Esophagus muscularis mucosa (tissue), 4 donors: ENCODE data around the gene ATAD3B. TPM values are rescaled to one million over a fixed set of nuclear protein-coding genes. Genes with fewer than 3 reads are reported as not detected.

Experiments used
- DNase-seq: peaks from one replicate; pipeline ENCODE4 v3.0.0-alpha.2; 2017; ENCODE audit errors: extremely low spot score
- H3K27ac ChIP-seq, 4 donors: fragments of 200-600 bp; sonication (generic); replicated peaks in 1 of 4; 1 replicate in 3 of 4; 2 replicates in 1 of 4; pipeline ENCODE4 v1.5.1; 2016 to 2019; ENCODE audit warnings: mild to moderate bottlenecking in 1 of 4
- H3K27me3 ChIP-seq, 4 donors: fragments of 200-600 bp; sonication (generic); one replicate each; pipeline versions ENCODE4 v1.5.1 to v1.6.0; 2016 to 2019
- H3K36me3 ChIP-seq, 4 donors: fragments of 200-600 bp; sonication (generic); one replicate each; pipeline ENCODE4 v1.5.1; 2016 to 2019
- H3K4me1 ChIP-seq, 4 donors: fragments of 200-600 bp; sonication (generic); one replicate each; pipeline ENCODE4 v1.5.1; 2016 to 2019
- H3K4me3 ChIP-seq, 4 donors: fragments of 200-600 bp; sonication (generic); 1 replicate in 2 of 4; 2 replicates in 2 of 4; pipeline ENCODE4 v1.5.1; 2016 to 2019; ENCODE audit warnings: mild to moderate bottlenecking in 4 of 4, moderate library complexity in 1 of 4
- H3K9me3 ChIP-seq, 4 donors: fragments of 200-600 bp; sonication (generic); 1 replicate in 3 of 4; 2 replicates in 1 of 4; pipeline ENCODE4 v1.5.1; 2016 to 2019
- CTCF ChIP-seq, 3 experiments: fragments of 200-600 bp in 2 of 3; fragments of 450-650 bp in 1 of 3; sonication (generic) in 2 of 3; IDR thresholded peaks; one replicate each; pipeline ENCODE4 v1.5.1; 2017 to 2019; ENCODE audit warnings: antibody characterized with exemption in 3 of 3, mild to moderate bottlenecking in 2 of 3, moderate library complexity in 1 of 3
- EP300 ChIP-seq: sonication (generic); formaldehyde crosslinking; IDR thresholded peaks from one replicate; pipeline ENCODE4 v1.6.1; 2017; ENCODE audit warnings: antibody characterized with exemption
- POLR2A ChIP-seq: fragments of 450-650 bp; IDR thresholded peaks from one replicate; pipeline ENCODE4 v1.6.1; 2017; ENCODE audit warnings: antibody characterized with exemption, moderate library complexity, mild to moderate bottlenecking, low read depth
- POLR2AphosphoS5 ChIP-seq, 2 donors: sonication (generic); formaldehyde crosslinking; IDR thresholded peaks; one replicate each; pipeline ENCODE4 v1.6.1; 2017; ENCODE audit warnings: antibody characterized with exemption in 2 of 2
- WGBS: methylation state at CpG from one replicate; pipeline ENCODE4 v1.1.5; 2018; 5-methylcytosine and 5-hydroxymethylcytosine counted together
- intact Hi-C: fragments of 100-400 bp; cut with DNase I; formaldehyde crosslinking; loops from one replicate; pipeline ENCODE4 v1.15.1; 2023
- total RNA-seq, 4 donors: library from RNA; depleted of rRNA; stranded (reverse); fragments of >200 nt; gene quantifications; one replicate each; pipeline versions ENCODE4 v1.1.0 to v1.2.1, GENCODE V29; 2016

Gene ATAD3B
- total RNA-seq, 4 donors from 2014 or later, result 9.7 to 14.9 (median 10.0) TPM

DNA sequence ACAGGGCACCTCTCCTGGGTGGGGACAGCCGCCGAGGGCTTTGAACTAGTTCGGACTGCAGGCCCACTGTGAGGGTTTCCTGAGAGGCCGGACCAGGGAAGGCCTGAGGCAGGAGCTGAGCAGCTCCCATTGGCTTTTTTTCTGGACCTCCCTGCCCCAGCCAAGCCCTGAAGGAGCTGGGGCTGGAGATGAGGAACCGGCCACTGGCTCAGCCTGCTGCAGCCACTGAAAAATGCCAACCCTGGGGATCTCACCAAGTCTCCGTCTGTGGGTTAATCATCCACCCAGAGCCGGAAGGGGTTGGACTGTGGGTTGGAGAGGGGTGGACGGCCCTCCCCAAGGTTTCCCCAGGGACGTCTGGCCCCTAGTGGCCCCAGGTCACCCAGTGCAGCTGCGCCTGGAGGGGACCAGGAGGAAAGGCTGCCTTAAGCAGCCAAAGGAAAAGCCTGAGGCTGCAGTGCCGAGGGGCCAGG lies 33.6 kb upstream of the ATAD3B start:
- H3K36me3 ChIP-seq, result peaks cover 0 to 24% (median 12%) of the 10 kb centered on the region in 4 donors
- peak overlapping the region in 3 of 4 donors; percentile 97 to 98 (median 97) for H3K27ac ChIP-seq
- intact Hi-C loops, result no loop called here
- DNase-seq, result no peak
- TF ChIP-seq CTCF (IDR thresholded peaks at IDR 0.05), result no peak
- no peak for TF ChIP-seq POLR2A
- TF ChIP-seq EP300, result no peak
- no peak for TF ChIP-seq POLR2AphosphoS5 (IDR thresholded peaks at IDR 0.05)
- 56% methylated on average over 10 of the region's 11 CpGs for WGBS
- H3K4me3 ChIP-seq, result peak overlapping the region in 1 of 4 donors; percentile 70
- H3K27me3 ChIP-seq, result no peaks in the 10 kb centered on the region
- H3K9me3 ChIP-seq, result no peaks in the 10 kb centered on the region
- peaks cover 56 to 97% (median 87%) of the 10 kb centered on the region in 4 donors for H3K4me1 ChIP-seq

- 66% methylated on average over 14 of the region's 45 CpGs for WGBS
- peaks cover 0 to 24% (median 12%) of the 10 kb centered on the region in 4 donors for H3K36me3 ChIP-seq
- intact Hi-C loops, result no loop called here
- peak overlapping the region in 2 of 4 donors; percentile 97 to 98 for H3K27ac ChIP-seq
- no peak overlapping the region for H3K4me3 ChIP-seq
- peaks cover 48 to 89% (median 79%) of the 10 kb centered on the region in 4 donors for H3K4me1 ChIP-seq
- TF ChIP-seq POLR2A, result no peak
- no peak for TF ChIP-seq POLR2AphosphoS5 (IDR thresholded peaks at IDR 0.05)
- no peak for TF ChIP-seq EP300
- no peak for TF ChIP-seq CTCF (IDR thresholded peaks at IDR 0.05)
- DNase-seq, result no peak
- H3K27me3 ChIP-seq, result no peaks in the 10 kb centered on the region
- H3K9me3 ChIP-seq, result no peaks in the 10 kb centered on the region
Observed at GRCh38 chr1:1438531-1439381, 32.8 kb upstream of the ATAD3B start.

DNA sequence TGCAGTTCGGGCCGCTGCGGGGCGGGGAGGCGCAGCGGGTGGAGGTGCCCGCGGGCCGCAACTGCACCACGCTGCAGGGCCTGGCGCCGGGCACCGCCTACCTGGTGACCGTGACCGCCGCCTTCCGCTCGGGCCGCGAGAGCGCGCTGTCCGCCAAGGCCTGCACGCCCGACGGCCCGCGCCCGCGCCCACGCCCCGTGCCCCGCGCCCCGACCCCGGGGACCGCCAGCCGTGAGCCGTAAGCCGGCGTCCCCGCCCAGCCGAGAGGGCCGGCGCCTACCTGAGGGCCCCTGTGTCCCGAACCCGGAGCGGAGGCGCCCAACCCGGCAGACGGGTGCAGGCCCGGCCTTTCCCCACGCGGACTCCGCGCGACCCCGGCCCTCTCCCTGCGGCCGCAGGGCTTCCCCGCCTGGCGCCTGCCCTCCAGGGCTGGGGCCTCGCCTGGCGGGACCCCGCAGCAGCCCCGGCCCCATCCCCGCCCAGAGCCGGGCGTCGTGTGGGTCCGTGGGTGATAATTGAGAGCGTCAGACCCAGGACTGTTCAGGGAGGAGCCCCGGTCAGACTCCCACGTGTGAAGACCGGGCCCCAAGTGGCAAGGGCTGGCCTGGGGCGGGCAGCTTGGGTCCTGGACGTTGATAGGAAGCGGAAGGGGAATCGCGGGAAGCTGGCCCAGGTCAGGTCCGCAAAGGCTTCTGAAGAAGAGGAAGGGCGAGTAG lies 31.9 kb upstream of the ATAD3B start:
- intact Hi-C loops, result loop anchor here (2.0 kb wide), 1 partner anchor 37 kb away; no protein-coding TSS in a partner anchor
- TF ChIP-seq POLR2AphosphoS5 (IDR thresholded peaks at IDR 0.05) (no peak), CTCF (IDR thresholded peaks at IDR 0.05) (no peak), POLR2A (no peak)
- H3K27ac ChIP-seq, result peak overlapping the region; percentile 43 to 74 (median 60)
- 81% methylated on average over 58 of the region's 82 CpGs for WGBS
- H3K27me3 ChIP-seq, result no peaks in the 10 kb centered on the region
- peaks cover 0 to 24% (median 12%) of the 10 kb centered on the region in 4 donors for H3K36me3 ChIP-seq
- H3K4me3 ChIP-seq, result no peak overlapping the region
- no peaks in the 10 kb centered on the region for H3K9me3 ChIP-seq
- H3K4me1 ChIP-seq, result peaks cover 38 to 80% (median 69%) of the 10 kb centered on the region in 4 donors
- no peak for DNase-seq

DNA sequence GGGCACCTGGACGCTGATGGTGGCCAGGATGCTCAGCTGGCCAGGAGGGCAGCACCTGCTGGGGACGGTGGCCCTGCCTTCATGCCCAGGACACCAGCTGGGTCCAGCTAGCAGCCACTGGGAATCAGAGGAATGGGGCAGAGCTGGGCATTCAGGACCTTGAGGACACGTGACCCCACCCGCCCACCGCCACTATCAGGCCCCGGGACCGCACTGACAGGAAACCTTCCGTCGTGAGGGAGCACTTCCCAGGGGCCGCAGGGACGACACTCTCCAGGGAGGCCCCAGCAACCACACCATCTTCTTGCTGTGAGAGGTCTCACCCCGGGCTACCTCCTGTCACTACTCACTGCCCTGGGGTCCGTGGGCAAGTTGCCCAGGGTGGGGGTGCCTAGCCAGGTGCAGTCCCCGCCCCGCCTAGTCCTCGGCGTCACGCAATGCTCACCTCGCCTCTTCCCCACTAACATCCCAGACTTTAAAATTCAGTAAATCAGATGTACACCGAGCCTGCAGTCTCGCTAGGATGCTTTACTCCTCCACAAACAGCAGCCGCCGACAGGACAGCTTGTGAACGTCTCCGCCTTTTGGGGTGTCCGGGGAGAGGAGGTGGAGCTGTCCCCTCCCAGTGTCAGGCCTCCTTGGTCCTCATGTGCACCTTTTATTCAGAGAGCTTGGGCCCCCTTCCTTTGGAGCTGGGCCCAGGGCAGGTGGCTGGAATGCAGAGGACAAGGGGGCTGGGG lies 31.1 kb upstream of the ATAD3B start:
- intact Hi-C loops, result loop anchor here (2.0 kb wide), 1 partner anchor 38 kb away; no protein-coding TSS in a partner anchor

More for the DNA sequence above, 31.1 kb upstream of the ATAD3B start:
- no peaks in the 10 kb centered on the region for H3K9me3 ChIP-seq
- peaks cover 0 to 24% (median 12%) of the 10 kb centered on the region in 4 donors for H3K36me3 ChIP-seq
- peaks cover 31 to 73% (median 62%) of the 10 kb centered on the region in 4 donors for H3K4me1 ChIP-seq
- no peak overlapping the region for H3K4me3 ChIP-seq
- no peaks in the 10 kb centered on the region for H3K27me3 ChIP-seq
- TF ChIP-seq EP300 (no peak), POLR2A (no peak), POLR2AphosphoS5 (IDR thresholded peaks at IDR 0.05) (no peak), CTCF (IDR thresholded peaks at IDR 0.05) (no peak)
- DNase-seq, result no peak
- WGBS, result 60% methylated on average over 10 of the region's 26 CpGs
- H3K27ac ChIP-seq, result peak overlapping the region; percentile 43 to 74 (median 60)
